ENCODE results near the gene PLCD1. TPM values are rescaled to one million over a fixed set of nuclear protein-coding genes. Genes with fewer than 3 reads are reported as not detected.
A peak's percentile ranks its signal among the peaks of the same experiment; 100 is the strongest.

PLCD1 gene
- total RNA-seq, 5 donors from 2014 or later (not counting 1 experiment from before 2014, with no cell fraction given): 31.3 to 91.0 (median 75.7) TPM

DNA sequence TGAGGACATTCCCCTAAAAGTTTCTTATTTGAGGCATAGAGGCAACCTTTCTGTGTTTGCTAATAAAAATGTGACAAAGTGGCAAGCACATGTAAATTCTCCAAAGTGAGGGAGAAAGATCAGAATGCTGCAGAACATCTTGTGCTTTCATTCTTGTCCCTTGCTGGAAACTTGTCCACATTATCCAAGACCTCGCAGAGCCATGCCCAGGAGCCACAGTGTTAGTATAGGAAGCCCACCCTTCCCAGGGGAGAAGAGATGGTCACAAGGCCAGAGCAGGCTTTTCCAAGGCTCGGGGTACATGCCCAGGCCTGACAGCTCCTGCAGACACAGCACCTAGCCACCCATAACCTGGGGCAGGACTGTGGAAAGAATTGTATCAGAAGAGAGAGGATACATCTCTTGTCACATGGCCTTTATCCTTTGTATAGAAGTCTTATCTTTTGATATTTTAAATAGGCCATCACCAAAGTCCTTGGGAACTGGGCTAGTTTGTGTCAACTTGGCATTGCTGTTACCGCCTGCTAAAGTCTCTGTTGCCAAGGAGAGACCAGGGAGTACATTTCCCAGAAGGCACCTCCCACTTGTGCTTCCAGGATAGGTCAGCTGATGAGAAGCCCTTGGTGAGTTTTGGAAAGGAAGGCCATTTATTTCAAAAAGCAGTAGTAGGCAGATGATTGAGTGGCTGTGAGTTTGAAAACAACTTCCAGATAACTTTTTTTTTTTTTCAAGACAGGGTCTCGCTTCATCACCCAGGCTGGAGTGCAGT lies 20.1 kb upstream of the PLCD1 start:
- no peaks in the 10 kb centered on the region for H3K4me1 ChIP-seq (ENCODE audit: control insufficient read depth in 1 of 2, extremely low read depth in 1 of 2, insufficient read depth in 2 of 2, low read length in 2 of 2)
- H3K27ac ChIP-seq (ENCODE audit: low read length): no peak overlapping the region
- Mint-ChIP-seq H3K36me3 (peaks cover 42% of the 10 kb centered on the region), H3K27me3 (no peaks in the 10 kb centered on the region), H3K4me3 (no peak overlapping the region), H3K4me1 (no peaks in the 10 kb centered on the region), H3K27ac (no peak overlapping the region), H3K9me3 (no peaks in the 10 kb centered on the region)
- peaks cover 0 to 4% of the 10 kb centered on the region in 2 experiments for H3K27me3 ChIP-seq (replicated peaks in 1 of 2; ENCODE audit: control insufficient read depth in 2 of 2, extremely low read depth in 1 of 2, insufficient read depth in 2 of 2, low read length in 1 of 2)
- no peaks in the 10 kb centered on the region for H3K36me3 ChIP-seq (ENCODE audit: control insufficient read depth in 2 of 2, extremely low read depth in 1 of 2, insufficient read depth in 1 of 2, low read length in 1 of 2)
- 90% methylated on average over 2 of the region's 4 CpGs for WGBS (ENCODE audit: insufficient coverage)
- DNase-seq (no peak), ATAC-seq (replicated peaks in 1 of 4) (no peak)
- ChIA-PET CTCF (interaction anchor here in 1 of 2 donors (0.7 kb wide), 1 partner anchor 76 kb away, joined by 3 read pairs; no protein-coding TSS in a partner anchor), POLR2A (no interaction called here)
- H3K9me3 ChIP-seq: no peaks in the 10 kb centered on the region
- no peak overlapping the region for H3K4me3 ChIP-seq (ENCODE audit: control insufficient read depth in 1 of 2, extremely low read depth in 1 of 2, low read length in 1 of 2)

DNA sequence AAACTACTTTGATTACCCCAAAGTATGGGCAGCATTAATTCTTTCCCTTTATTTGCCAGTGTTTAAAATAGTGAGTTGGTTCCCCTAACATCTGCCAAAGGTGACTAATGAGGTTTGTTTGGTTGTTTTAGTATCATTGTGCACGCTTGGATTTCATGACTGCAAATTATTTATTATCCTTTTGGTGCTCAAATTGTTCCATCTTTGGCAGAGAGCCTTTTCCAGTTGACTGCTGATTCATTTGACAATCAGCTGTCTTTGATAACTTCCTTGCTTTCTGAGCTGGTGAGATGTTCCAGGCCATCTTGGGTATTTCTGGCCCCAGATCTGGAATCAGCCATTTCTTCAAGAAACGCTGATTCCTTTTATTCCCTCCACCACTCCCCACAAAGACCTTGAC lies 18.5 kb upstream of the PLCD1 start:
- Mint-ChIP-seq H3K36me3 (peaks cover 43% of the 10 kb centered on the region), H3K27ac (no peak overlapping the region), H3K27me3 (no peaks in the 10 kb centered on the region), H3K4me3 (no peak overlapping the region), H3K4me1 (no peaks in the 10 kb centered on the region), H3K9me3 (no peaks in the 10 kb centered on the region)
- H3K27me3 ChIP-seq (replicated peaks in 1 of 2; ENCODE audit: control insufficient read depth in 2 of 2, extremely low read depth in 1 of 2, insufficient read depth in 2 of 2, low read length in 1 of 2): peaks cover 0 to 4% of the 10 kb centered on the region in 2 experiments
- no peak overlapping the region for H3K4me3 ChIP-seq (ENCODE audit: control insufficient read depth in 1 of 2, extremely low read depth in 1 of 2, low read length in 1 of 2)
- no peaks in the 10 kb centered on the region for H3K9me3 ChIP-seq
- ATAC-seq (replicated peaks in 1 of 4) (no peak), DNase-seq (no peak)
- POLR2A ChIA-PET: interaction anchor here in 1 of 2 donors (0.7 kb wide), 1 partner anchor 73 kb away, joined by 3 read pairs; no protein-coding TSS in a partner anchor
- no peaks in the 10 kb centered on the region for H3K36me3 ChIP-seq (ENCODE audit: control insufficient read depth in 2 of 2, extremely low read depth in 1 of 2, insufficient read depth in 1 of 2, low read length in 1 of 2)
- WGBS (ENCODE audit: insufficient coverage): 80% methylated on average over 1 of the region's 2 CpGs
- H3K27ac ChIP-seq (ENCODE audit: low read length): no peak overlapping the region
- CTCF ChIA-PET: no interaction called here
- H3K4me1 ChIP-seq (ENCODE audit: control insufficient read depth in 1 of 2, extremely low read depth in 1 of 2, insufficient read depth in 2 of 2, low read length in 2 of 2): no peaks in the 10 kb centered on the region

DNA sequence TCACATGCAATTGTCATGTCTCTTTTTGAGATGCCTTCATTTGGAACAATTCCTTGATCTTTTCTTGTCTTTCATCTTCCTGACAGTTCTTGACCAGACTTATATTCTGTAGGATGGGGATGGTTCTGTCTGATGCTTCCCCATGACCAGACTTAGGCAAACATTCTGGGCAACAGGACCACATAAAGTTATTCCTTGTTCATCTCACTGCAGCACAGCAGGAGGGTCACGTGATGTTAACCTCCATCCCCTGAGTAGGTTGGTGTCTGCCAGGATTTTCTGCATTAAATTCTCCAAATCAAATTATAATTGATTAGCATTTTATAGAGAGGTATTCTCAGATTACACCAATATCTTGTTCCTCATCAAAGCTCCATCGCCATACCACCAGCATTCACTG lies 17.4 kb upstream of the PLCD1 start:
- Mint-ChIP-seq H3K27me3 (no peaks in the 10 kb centered on the region), H3K36me3 (peaks cover 42% of the 10 kb centered on the region), H3K27ac (no peak overlapping the region), H3K4me3 (no peak overlapping the region), H3K9me3 (no peaks in the 10 kb centered on the region), H3K4me1 (peaks cover 0 to 2% (median 0%) of the 10 kb centered on the region in 3 donors)
- ATAC-seq (replicated peaks in 1 of 4) (no peak), DNase-seq (no peak)
- no CpG with 5 or more reads among the region's 2 CpGs for WGBS (ENCODE audit: insufficient coverage)
- Histone ChIP-seq H3K9me3 (no peaks in the 10 kb centered on the region), H3K36me3 (ENCODE audit: control insufficient read depth in 2 of 2, extremely low read depth in 1 of 2, insufficient read depth in 1 of 2, low read length in 1 of 2) (no peaks in the 10 kb centered on the region), H3K4me3 (ENCODE audit: control insufficient read depth in 1 of 2, extremely low read depth in 1 of 2, low read length in 1 of 2) (no peak overlapping the region), H3K27ac (ENCODE audit: low read length) (no peak overlapping the region), H3K4me1 (ENCODE audit: control insufficient read depth in 1 of 2, extremely low read depth in 1 of 2, insufficient read depth in 2 of 2, low read length in 2 of 2) (no peaks in the 10 kb centered on the region), H3K27me3 (replicated peaks in 1 of 2; ENCODE audit: control insufficient read depth in 2 of 2, extremely low read depth in 1 of 2, insufficient read depth in 2 of 2, low read length in 1 of 2) (peaks cover 0 to 4% of the 10 kb centered on the region in 2 experiments)
- ChIA-PET POLR2A (no interaction called here), CTCF (no interaction called here)

- peaks cover 0 to 2% (median 0%) of the 10 kb centered on the region in 3 donors for H3K4me1 Mint-ChIP-seq
- no CpG with 5 or more reads among the region's 4 CpGs for WGBS (ENCODE audit: insufficient coverage)
- ATAC-seq (replicated peaks in 1 of 4) (no peak), DNase-seq (no peak)
- no peak overlapping the region for H3K4me3 Mint-ChIP-seq
- Histone ChIP-seq H3K4me1 (ENCODE audit: control insufficient read depth in 1 of 2, extremely low read depth in 1 of 2, insufficient read depth in 2 of 2, low read length in 2 of 2) (no peaks in the 10 kb centered on the region), H3K27me3 (replicated peaks in 1 of 2; ENCODE audit: control insufficient read depth in 2 of 2, extremely low read depth in 1 of 2, insufficient read depth in 2 of 2, low read length in 1 of 2) (peaks cover 0 to under 1% of the 10 kb centered on the region in 2 experiments), H3K27ac (ENCODE audit: low read length) (no peak overlapping the region), H3K9me3 (no peaks in the 10 kb centered on the region), H3K36me3 (ENCODE audit: control insufficient read depth in 2 of 2, extremely low read depth in 1 of 2, insufficient read depth in 1 of 2, low read length in 1 of 2) (no peaks in the 10 kb centered on the region), H3K4me3 (ENCODE audit: control insufficient read depth in 1 of 2, extremely low read depth in 1 of 2, low read length in 1 of 2) (no peak overlapping the region)
- no peak overlapping the region for H3K27ac Mint-ChIP-seq
- POLR2A ChIA-PET: no interaction called here
- H3K27me3 Mint-ChIP-seq: no peaks in the 10 kb centered on the region
- peaks cover 37% of the 10 kb centered on the region for H3K36me3 Mint-ChIP-seq
- CTCF ChIA-PET: no interaction called here
- no peaks in the 10 kb centered on the region for H3K9me3 Mint-ChIP-seq
Measured at GRCh38 chr3:38046027-38046426, 16.6 kb upstream of the PLCD1 start.

DNA sequence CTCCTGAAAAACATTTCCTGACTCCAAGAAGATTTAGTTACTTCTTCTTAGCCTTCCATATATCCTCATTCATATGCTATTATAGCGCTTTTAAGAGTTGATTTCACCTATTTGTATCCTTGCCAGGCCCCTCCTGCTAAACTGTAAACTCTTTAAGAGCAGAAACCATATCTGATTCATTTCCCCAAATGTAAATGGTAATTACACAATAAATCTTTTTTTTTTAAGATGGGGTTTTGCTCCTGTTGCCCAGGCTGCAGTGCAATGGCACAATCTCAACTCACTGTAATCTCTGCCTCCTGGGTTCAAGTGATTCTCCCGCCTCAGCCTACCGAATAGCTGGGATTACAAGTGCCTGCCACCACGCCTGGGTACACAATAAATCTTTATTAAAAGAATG lies 14.0 kb upstream of the PLCD1 start:
- no peak overlapping the region for H3K4me3 Mint-ChIP-seq
- Histone ChIP-seq H3K9me3 (no peaks in the 10 kb centered on the region), H3K36me3 (ENCODE audit: control insufficient read depth in 2 of 2, extremely low read depth in 1 of 2, insufficient read depth in 1 of 2, low read length in 1 of 2) (no peaks in the 10 kb centered on the region), H3K27ac (ENCODE audit: low read length) (no peak overlapping the region), H3K4me3 (ENCODE audit: control insufficient read depth in 1 of 2, extremely low read depth in 1 of 2, low read length in 1 of 2) (no peak overlapping the region), H3K4me1 (ENCODE audit: control insufficient read depth in 1 of 2, extremely low read depth in 1 of 2, insufficient read depth in 2 of 2, low read length in 2 of 2) (peaks cover 5 to 21% of the 10 kb centered on the region in 2 experiments), H3K27me3 (replicated peaks in 1 of 2; ENCODE audit: control insufficient read depth in 2 of 2, extremely low read depth in 1 of 2, insufficient read depth in 2 of 2, low read length in 1 of 2) (no peaks in the 10 kb centered on the region)
- peaks cover 0 to 3% (median 0%) of the 10 kb centered on the region in 3 donors for H3K9me3 Mint-ChIP-seq
- WGBS (ENCODE audit: insufficient coverage): 100% methylated on average over 1 of the region's 4 CpGs
- H3K27ac Mint-ChIP-seq: no peak overlapping the region
- ChIA-PET POLR2A (no interaction called here), CTCF (no interaction called here)
- DNase-seq: no peak
- H3K4me1 Mint-ChIP-seq: peaks cover 19 to 21% (median 20%) of the 10 kb centered on the region in 3 donors
- no peak for ATAC-seq (replicated peaks in 1 of 4)
- H3K36me3 Mint-ChIP-seq: peaks cover 25% of the 10 kb centered on the region
- H3K27me3 Mint-ChIP-seq: no peaks in the 10 kb centered on the region

DNA sequence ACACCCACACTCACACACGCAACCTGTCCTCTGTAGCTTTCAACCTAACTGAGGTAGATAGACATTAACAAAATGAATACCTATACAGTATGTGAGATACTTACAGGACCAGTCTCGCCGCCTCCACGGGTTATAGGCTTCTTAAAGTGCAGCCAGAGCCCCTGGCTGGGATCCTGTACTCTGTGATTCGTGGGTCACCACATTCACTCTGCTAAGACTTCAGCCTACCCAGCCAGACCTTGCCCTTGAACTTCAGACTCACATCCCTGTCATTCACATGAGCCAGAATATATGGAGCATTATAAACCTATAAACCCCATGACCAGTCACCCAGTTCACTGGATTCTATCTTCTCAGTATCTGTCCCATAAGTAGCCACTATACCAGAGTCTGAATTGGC lies 11.0 kb upstream of the PLCD1 start:
- Histone ChIP-seq H3K4me3 (ENCODE audit: control insufficient read depth in 1 of 2, extremely low read depth in 1 of 2, low read length in 1 of 2) (peak overlapping the region; percentile 66 to 68), H3K36me3 (ENCODE audit: control insufficient read depth in 2 of 2, extremely low read depth in 1 of 2, insufficient read depth in 1 of 2, low read length in 1 of 2) (no peaks in the 10 kb centered on the region), H3K9me3 (no peaks in the 10 kb centered on the region), H3K27ac (ENCODE audit: low read length) (peak overlapping the region; percentile 97), H3K4me1 (ENCODE audit: control insufficient read depth in 1 of 2, extremely low read depth in 1 of 2, insufficient read depth in 2 of 2, low read length in 2 of 2) (peaks cover 8 to 38% of the 10 kb centered on the region in 2 experiments), H3K27me3 (replicated peaks in 1 of 2; ENCODE audit: control insufficient read depth in 2 of 2, extremely low read depth in 1 of 2, insufficient read depth in 2 of 2, low read length in 1 of 2) (no peaks in the 10 kb centered on the region)
- 98% methylated on average over 4 of the region's 5 CpGs for WGBS (ENCODE audit: insufficient coverage)
- Mint-ChIP-seq H3K27me3 (no peaks in the 10 kb centered on the region), H3K36me3 (peaks cover 4% of the 10 kb centered on the region), H3K9me3 (peaks cover 0 to 7% (median 0%) of the 10 kb centered on the region in 3 donors), H3K4me1 (peaks cover 30 to 42% (median 34%) of the 10 kb centered on the region in 3 donors), H3K27ac (peak overlapping the region; percentile 91 to 97), H3K4me3 (peak overlapping the region; percentile 82 to 91 (median 84))
- ChIA-PET POLR2A (no interaction called here), CTCF (interaction anchor here (0.6 to 3.1 kb wide), 5 partner anchors 18 to 1164 kb away, joined by 3 to 20 read pairs (median 5); no protein-coding TSS in a partner anchor)
- ATAC-seq (replicated peaks in 1 of 4): no peak
- DNase-seq: no peak

Data from T-cell (primary cell).